CD4-positive, alpha-beta T cell treated with Interleukin-4 for 4 hours (primary cell): Measurements from ENCODE around the gene GCK.

Source experiments
- DNase-seq: peaks from one replicate; pipeline ENCODE4 v3.0.0-alpha.2; 2020

GCK gene

GRCh38 chr7:44114586-44115310 lies 74.5 kb downstream of the GCK start:
- no peak for DNase-seq

- no peak for DNase-seq
These were observed 75.4 kb downstream of the GCK start for GRCh38 chr7:44113764-44114354.

GRCh38 chr7:44112997-44113763 lies 76.1 kb downstream of the GCK start:
- no peak for DNase-seq

- no peak for DNase-seq
These were observed 76.8 kb downstream of the GCK start for GRCh38 chr7:44112231-44112996.

- no peak for DNase-seq
These were observed 77.5 kb downstream of the GCK start for GRCh38 chr7:44111761-44112160.

- no peak for DNase-seq
These were observed 78.3 kb downstream of the GCK start for GRCh38 chr7:44110719-44111635.

- DNase-seq, result no peak
These were observed 79.2 kb downstream of the GCK start for GRCh38 chr7:44109991-44110390.

- no peak for DNase-seq
These were observed 80.2 kb downstream of the GCK start for GRCh38 chr7:44108768-44109750.

GRCh38 chr7:44107961-44108767 lies 81.1 kb downstream of the GCK start:
- no peak for DNase-seq

GRCh38 chr7:44107116-44107960 lies 81.9 kb downstream of the GCK start:
- no peak for DNase-seq

- no peak for DNase-seq
These were observed 82.8 kb downstream of the GCK start for GRCh38 chr7:44106311-44107065.

GRCh38 chr7:44105832-44106231 lies 83.4 kb downstream of the GCK start:
- DNase-seq, result no peak

GRCh38 chr7:44104860-44105771 lies 84.1 kb downstream of the GCK start:
- no peak for DNase-seq

- no peak for DNase-seq
These were observed 85.0 kb downstream of the GCK start, which contains the start of gene AEBP1 for GRCh38 chr7:44103923-44104859. Gene AEBP1 (plus strand): TSS chr7:44104345. CDS start chr7:44104666, 321 bp downstream.

- no peak for DNase-seq
These were observed 85.7 kb downstream of the GCK start for GRCh38 chr7:44103566-44103922.
